HCT116 (cell line): ENCODE measurements around the gene LMOD3. TPM values are rescaled to one million over a fixed set of nuclear protein-coding genes. Genes with fewer than 3 reads are reported as not detected.

Experiments used
- ATAC-seq: fragments of 200-7000 bp; cut with Tn5 transposase; 2 replicates; pipeline ENCODE4 v1.9.1; 2020; ENCODE audit warnings: mild to moderate bottlenecking, moderate library complexity
- BruUV-seq: library from RNA; stranded (reverse); fragments of 400-500 nt; replicated peaks from 2 replicates; lab custom pipeline; 2021; lab: Mats Ljungman, UMichigan
- CTCF ChIA-PET: fragments of 300-600 bp; sonication (Branson Sonifier 250); formaldehyde crosslinking; loops from one replicate; lab custom pipeline; 2021; ENCODE audit warnings: antibody characterized with exemption; lab: Charles Lee
- POLR2A ChIA-PET: fragments of 300-600, 350-600 bp; sonication (Branson Sonifier 250); formaldehyde crosslinking; loops from one replicate; lab custom pipeline; 2021; ENCODE audit warnings: antibody characterized with exemption; lab: Charles Lee
- RAD21 ChIA-PET, 2 experiments: fragments of 300-600 bp; sonication (Branson Sonifier 250); formaldehyde crosslinking; loops; one replicate each; lab custom pipeline; 2023; ENCODE audit warnings: low total read pairs in 2 of 2; ENCODE audit not compliant: uncharacterized antibody in 2 of 2, unreplicated experiment in 2 of 2, low non-redundant PET in 1 of 2; lab: Charles Lee
- DNase-seq: peaks from one replicate; pipeline ENCODE4 v3.0.0-alpha.2; 2010; ENCODE audit warnings: low read depth, low spot score
- H2AFZ ChIP-seq: fragments of 200-600 bp; shearing (Covaris generic), sonication (generic); 2 replicates; pipeline ENCODE4 v1.6.1; 2017; ENCODE audit warnings: low read depth, mixed run types, mixed read lengths, antibody characterized with exemption, low read length; ENCODE audit not compliant: poor library complexity, severe bottlenecking
- H3K27ac ChIP-seq: 2 replicates; pipeline ENCODE4 v1.5.1; 2012; ENCODE audit warnings: low read depth, low read length
- H3K27me3 ChIP-seq: fragments of 200-600 bp; sonication (generic); 2 replicates; pipeline ENCODE4 v1.6.1; 2016; ENCODE audit warnings: mixed run types, low read length, mixed read lengths; ENCODE audit not compliant: insufficient read depth
- H3K36me3 ChIP-seq, 2 experiments: fragments of 200-500 bp in 1 of 2; fragments of 200-600 bp in 1 of 2; sonication (Bioruptor generic) in 1 of 2; sonication (generic) in 1 of 2; 2 replicates each; pipeline versions ENCODE4 v1.5.1 to v1.6.1; 2014 to 2016; ENCODE audit warnings: low read length in 2 of 2, inconsistent platforms in 1 of 2, mixed read lengths in 1 of 2, mixed run types in 1 of 2; ENCODE audit not compliant: insufficient read depth in 2 of 2, control insufficient read depth in 1 of 2
- H3K4me1 ChIP-seq, 2 experiments: fragments of 200-600 bp in 1 of 2; sonication (generic) in 1 of 2; 2 replicates each; pipeline versions ENCODE4 v1.5.1 to v1.6.1; 2012 to 2017; ENCODE audit warnings: low read length in 2 of 2, inconsistent platforms in 1 of 2, mild to moderate bottlenecking in 1 of 2, mixed read lengths in 1 of 2, mixed run types in 1 of 2, moderate library complexity in 1 of 2; ENCODE audit not compliant: insufficient read depth in 2 of 2, control insufficient read depth in 1 of 2
- H3K4me2 ChIP-seq: fragments of 200-600 bp; sonication (generic); 2 replicates; pipeline ENCODE4 v1.6.1; 2017; ENCODE audit warnings: mixed run types, low read length, mixed read lengths
- H3K4me3 ChIP-seq, 2 experiments: fragments of 200-600 bp in 1 of 2; sonication (generic) in 1 of 2; replicated peaks in 1 of 2; 2 replicates each; pipeline ENCODE4 v1.5.1; 2011 to 2016; ENCODE audit warnings: low read length in 2 of 2, control low read depth in 1 of 2, low read depth in 1 of 2, mild to moderate bottlenecking in 1 of 2, mixed read lengths in 1 of 2, mixed run types in 1 of 2
- H3K79me2 ChIP-seq: fragments of 200-600 bp; sonication (generic); 2 replicates; pipeline ENCODE4 v1.6.1; 2017; ENCODE audit warnings: mild to moderate bottlenecking, mixed run types, low read length, moderate library complexity, mixed read lengths; ENCODE audit not compliant: insufficient read depth
- H3K9ac ChIP-seq: fragments of 200-600 bp; sonication (generic); 2 replicates; pipeline ENCODE4 v1.6.1; 2016; ENCODE audit warnings: low read length, mixed read lengths
- H3K9me2 ChIP-seq: fragments of 200-600 bp; sonication (generic), shearing (Covaris generic); 2 replicates; pipeline ENCODE4 v1.6.1; 2017; ENCODE audit warnings: mixed run types, mild to moderate bottlenecking, moderate library complexity; ENCODE audit not compliant: insufficient read depth
- H3K9me3 ChIP-seq, 2 experiments: fragments of 200-500 bp in 1 of 2; fragments of 200-600 bp in 1 of 2; sonication (Bioruptor generic) in 1 of 2; sonication (generic) in 1 of 2; 2 replicates each; pipeline ENCODE4 v1.6.1; 2014 to 2017; ENCODE audit warnings: low read length in 2 of 2, mixed read lengths in 2 of 2, inconsistent platforms in 1 of 2, low read depth in 1 of 2, mild to moderate bottlenecking in 1 of 2, mixed run types in 1 of 2, moderate library complexity in 1 of 2; ENCODE audit not compliant: control insufficient read depth in 1 of 2, insufficient read depth in 1 of 2
- H4K20me1 ChIP-seq: fragments of 200-600 bp; sonication (generic), shearing (Covaris generic); 2 replicates; pipeline ENCODE4 v1.6.1; 2017; ENCODE audit warnings: mixed run types, mild to moderate bottlenecking, moderate library complexity; ENCODE audit not compliant: insufficient read depth
- SIN3A ChIP-seq: IDR thresholded peaks from 2 replicates; pipeline ENCODE4 v1.6.1; 2012; ENCODE audit warnings: low read depth
- SRF ChIP-seq: IDR thresholded peaks from 2 replicates; pipeline ENCODE4 v1.6.1; 2012; ENCODE audit warnings: low read depth
- TCF7L2 ChIP-seq: IDR thresholded peaks from 2 replicates; pipeline ENCODE4 v1.7.0; 2011; ENCODE audit warnings: borderline replicate concordance, inconsistent platforms; ENCODE audit not compliant: insufficient read depth, insufficient read length; ENCODE audit errors: extremely low read depth
- ZBTB33 ChIP-seq: IDR thresholded peaks from 2 replicates; pipeline ENCODE4 v1.6.1; 2011; ENCODE audit warnings: mild to moderate bottlenecking, low read length, moderate library complexity; ENCODE audit not compliant: insufficient replicate concordance; ENCODE audit errors: extremely low read depth
- ZFX ChIP-seq: fragments of 450-650 bp; IDR thresholded peaks from 2 replicates; pipeline ENCODE4 v1.6.1; 2017
- ZNF274 ChIP-seq: fragments of 200-500 bp; sonication (Bioruptor generic); IDR thresholded peaks from 2 replicates; pipeline ENCODE4 v1.6.1; 2014; ENCODE audit warnings: mild to moderate bottlenecking, low read depth, low read length, inconsistent platforms
- intact Hi-C: fragments of 100-400 bp; cut with micrococcal nuclease; formaldehyde crosslinking; loops from 2 replicates; pipeline ENCODE4 v1.10.0; 2022
- total RNA-seq: library from RNA; stranded (reverse); gene quantifications from one replicate; pipeline ENCODE4 v1.2.1, GENCODE V29; 2021; ENCODE audit not compliant: unreplicated experiment
- TF ChIP-seq, protein P1 (sequence below): IDR thresholded peaks from 2 replicates; pipeline ENCODE4 v1.6.1; 2012

The LMOD3 gene
- total RNA-seq, 1 experiment from 2014 or later, result not detected

DNA sequence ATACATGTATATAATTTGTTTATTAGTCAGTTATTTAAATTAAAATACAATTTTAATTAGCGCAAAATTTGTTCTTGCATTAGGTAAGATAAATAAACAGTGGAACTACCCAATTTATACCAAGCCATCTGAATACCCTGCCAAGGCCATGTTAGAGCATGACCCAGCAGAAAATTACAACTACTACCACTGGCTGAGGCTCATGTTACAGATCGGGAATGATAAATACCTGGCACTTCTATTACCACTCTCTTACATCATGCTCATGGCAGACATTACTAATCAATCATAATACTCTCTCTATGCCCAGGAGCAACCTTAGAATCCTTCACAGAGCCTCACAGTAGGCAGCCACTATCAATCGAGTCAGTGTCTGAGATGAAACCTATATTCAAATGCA, 21.2 kb upstream of the LMOD3 start (continued):
- no peak for TF ChIP-seq SIN3A

DNA sequence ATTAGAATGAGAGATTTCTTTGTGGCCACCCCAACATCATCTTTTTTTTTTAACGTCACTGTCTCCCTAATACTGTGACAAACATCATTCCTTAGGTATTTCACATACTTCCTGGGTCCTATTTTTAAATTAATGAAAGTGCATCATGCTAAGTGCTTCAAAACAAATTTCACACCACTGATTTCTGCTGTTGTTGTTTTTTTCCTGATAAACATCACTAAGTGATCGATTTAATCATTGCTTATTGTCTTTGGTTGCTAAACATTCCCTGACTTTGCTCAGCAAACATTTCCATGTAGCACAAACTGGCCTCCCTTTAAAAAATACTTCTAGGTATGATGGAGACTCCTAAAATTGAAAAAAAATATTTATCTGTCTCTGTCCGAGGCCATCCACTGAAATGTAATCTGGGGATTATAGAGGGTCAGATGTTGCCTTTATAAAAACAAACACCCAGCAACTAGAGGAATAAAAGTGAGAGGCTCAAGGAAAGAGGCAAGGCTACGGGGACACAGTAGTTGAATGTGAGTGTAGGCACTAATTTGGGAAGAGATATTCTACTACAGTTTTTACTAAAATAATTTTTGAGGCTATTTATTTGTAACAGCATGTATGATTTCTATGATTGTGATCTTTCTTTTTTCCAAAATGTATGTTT, 20.5 kb upstream of the LMOD3 start:
- H3K79me2 ChIP-seq, result no peaks in the 10 kb centered on the region
- intact Hi-C loops, result no loop called here
- H3K27ac ChIP-seq, result no peak overlapping the region
- no peak overlapping the region for H2AFZ ChIP-seq
- no peaks in the 10 kb centered on the region for H3K36me3 ChIP-seq
- DNase-seq (no peak), ATAC-seq (no peak)
- ChIA-PET POLR2A (no interaction called here), CTCF (no interaction called here), RAD21 (no interaction called here)
- H3K4me2 ChIP-seq, result no peak overlapping the region
- H3K4me1 ChIP-seq, result peaks cover 3 to 8% of the 10 kb centered on the region in 2 experiments; a peak in 2 of 4 replicates
- H3K9me2 ChIP-seq, result no peaks in the 10 kb centered on the region
- no peaks in the 10 kb centered on the region for H4K20me1 ChIP-seq
- H3K9ac ChIP-seq, result no peak overlapping the region
- no peak overlapping the region for H3K4me3 ChIP-seq
- TF ChIP-seq SRF, result no peak
- TF ChIP-seq TCF7L2, result no peak
- no peak for TF ChIP-seq ZBTB33
- TF ChIP-seq, protein P1, sequence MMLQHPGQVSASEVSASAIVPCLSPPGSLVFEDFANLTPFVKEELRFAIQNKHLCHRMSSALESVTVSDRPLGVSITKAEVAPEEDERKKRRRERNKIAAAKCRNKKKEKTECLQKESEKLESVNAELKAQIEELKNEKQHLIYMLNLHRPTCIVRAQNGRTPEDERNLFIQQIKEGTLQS, result no peak
- no peak for TF ChIP-seq ZNF274
- no peak for TF ChIP-seq SIN3A
- no peak for TF ChIP-seq ZFX
- H3K27me3 ChIP-seq, result no peaks in the 10 kb centered on the region
- BruUV-seq, result TSS peak; percentile 99
- no peaks in the 10 kb centered on the region for H3K9me3 ChIP-seq
